ENCODE results near the gene TMEM82. TPM values are rescaled to one million over a fixed set of nuclear protein-coding genes. Genes with fewer than 3 reads are reported as not detected.

Gene TMEM82
- total RNA-seq, 1 experiment from 2014 or later = not detected

- Mint-ChIP-seq H3K4me3 (ENCODE audit: unreplicated experiment) (no peak overlapping the region), H3K9me3 (ENCODE audit: unreplicated experiment) (no peaks in the 10 kb centered on the region), H3K36me3 (ENCODE audit: insufficient read depth, unreplicated experiment) (peaks cover 10% of the 10 kb centered on the region), H3K27ac (ENCODE audit: low read depth, unreplicated experiment) (no peak overlapping the region), H3K4me1 (ENCODE audit: insufficient read depth, unreplicated experiment) (peaks cover 11% of the 10 kb centered on the region), H3K27me3 (ENCODE audit: insufficient read depth, unreplicated experiment) (no peaks in the 10 kb centered on the region)
- intact Hi-C loops (cut with micrococcal nuclease) = no loop called here
- ChIA-PET CTCF (interaction anchor here (0.7 to 1.1 kb wide), 3 partner anchors 33 to 181 kb away, joined by 3 to 4 read pairs (median 3); no protein-coding TSS in a partner anchor), POLR2A (no interaction called here)
- DNase-seq (ENCODE audit: unreplicated experiment) = no peak
- no peak for TF ChIP-seq CTCF (IDR thresholded peaks at IDR 0.05; ENCODE audit: unreplicated experiment)
- BruUV-seq (replicated peaks) = no TSS peak
These were observed 33.7 kb upstream of the TMEM82 start for GRCh38 chr1:15708486-15709137.

GRCh38 chr1:15709226-15709625 is 33.1 kb upstream of the TMEM82 start:
- Mint-ChIP-seq H3K36me3 (ENCODE audit: insufficient read depth, unreplicated experiment) (peaks cover 10% of the 10 kb centered on the region), H3K9me3 (ENCODE audit: unreplicated experiment) (no peaks in the 10 kb centered on the region), H3K4me1 (ENCODE audit: insufficient read depth, unreplicated experiment) (peaks cover 5% of the 10 kb centered on the region), H3K27me3 (ENCODE audit: insufficient read depth, unreplicated experiment) (no peaks in the 10 kb centered on the region), H3K4me3 (ENCODE audit: unreplicated experiment) (no peak overlapping the region), H3K27ac (ENCODE audit: low read depth, unreplicated experiment) (no peak overlapping the region)
- TF ChIP-seq CTCF (IDR thresholded peaks at IDR 0.05; ENCODE audit: unreplicated experiment) = no peak
- CTCF ChIA-PET = interaction anchor here (1.0 kb wide), 1 partner anchor 115 kb away, joined by 3 read pairs; no protein-coding TSS in a partner anchor
- intact Hi-C loops (cut with micrococcal nuclease) = no loop called here
- no TSS peak for BruUV-seq (replicated peaks)
- POLR2A ChIA-PET = no interaction called here
- no peak for DNase-seq (ENCODE audit: unreplicated experiment)

- intact Hi-C loops (cut with micrococcal nuclease) = no loop called here
- Mint-ChIP-seq H3K9me3 (ENCODE audit: unreplicated experiment) (no peaks in the 10 kb centered on the region), H3K27me3 (ENCODE audit: insufficient read depth, unreplicated experiment) (no peaks in the 10 kb centered on the region), H3K4me1 (ENCODE audit: insufficient read depth, unreplicated experiment) (no peaks in the 10 kb centered on the region), H3K27ac (ENCODE audit: low read depth, unreplicated experiment) (no peak overlapping the region), H3K36me3 (ENCODE audit: insufficient read depth, unreplicated experiment) (peaks cover 16% of the 10 kb centered on the region), H3K4me3 (ENCODE audit: unreplicated experiment) (no peak overlapping the region)
- ChIA-PET CTCF (no interaction called here), POLR2A (no interaction called here)
- no peak for TF ChIP-seq CTCF (IDR thresholded peaks at IDR 0.05; ENCODE audit: unreplicated experiment)
- no TSS peak for BruUV-seq (replicated peaks)
- DNase-seq (ENCODE audit: unreplicated experiment) = no peak
These were observed 30.1 kb upstream of the TMEM82 start for GRCh38 chr1:15712168-15712567.

GRCh38 chr1:15714406-15715136 is 27.7 kb upstream of the TMEM82 start:
- no TSS peak for BruUV-seq (replicated peaks)
- TF ChIP-seq CTCF (IDR thresholded peaks at IDR 0.05; ENCODE audit: unreplicated experiment) = no peak
- ChIA-PET CTCF (interaction anchor here (0.6 kb wide), 1 partner anchor 55 kb away, joined by 3 read pairs; a partner anchor contains a TSS), POLR2A (interaction anchor here (1.0 to 1.2 kb wide), 3 partner anchors 8 to 27 kb away, joined by 3 to 4 read pairs (median 3); no protein-coding TSS in a partner anchor)
- Mint-ChIP-seq H3K9me3 (ENCODE audit: unreplicated experiment) (no peaks in the 10 kb centered on the region), H3K36me3 (ENCODE audit: insufficient read depth, unreplicated experiment) (peaks cover 36% of the 10 kb centered on the region), H3K4me1 (ENCODE audit: insufficient read depth, unreplicated experiment) (no peaks in the 10 kb centered on the region), H3K27me3 (ENCODE audit: insufficient read depth, unreplicated experiment) (no peaks in the 10 kb centered on the region), H3K4me3 (ENCODE audit: unreplicated experiment) (no peak overlapping the region), H3K27ac (ENCODE audit: low read depth, unreplicated experiment) (no peak overlapping the region)
- DNase-seq (ENCODE audit: unreplicated experiment) = no peak
- intact Hi-C loops (cut with micrococcal nuclease) = no loop called here
